Posterior vena cava (tissue), 2 donors: ENCODE data around the gene AAMDC. TPM values are rescaled to one million over a fixed set of nuclear protein-coding genes. Genes with fewer than 3 reads are reported as not detected.

Source experiments
- DNase-seq: peaks from one replicate; pipeline ENCODE4 v3.0.0-alpha.2; 2020; ENCODE audit warnings: low spot score
- intact Hi-C, 2 donors: fragments of 100-400 bp; cut with DNase I; formaldehyde crosslinking; loops; one replicate each; pipeline versions ENCODE4 v1.14.1 to v1.14.2; 2022 to 2023
- long read RNA-seq, 2 donors: library from polyadenylated mRNA; unstranded; transcript quantifications; one replicate each; pipeline ENCODE4 v2.0.0, GENCODE V29; 2020 to 2021
- total RNA-seq, 2 donors: library from RNA; stranded (reverse); fragmentation: NEBNext Ultra II Directional; extraction: Animal tissue kit (Norgen Biotek cat#: 25700); gene quantifications; one replicate each; pipeline ENCODE4 v1.2.1, GENCODE V29; 2021
- donor health status: DM: yes; HTN: yes; CAD: no.
- donor health status: DM: yes; HTN: yes; CAD: no.

The AAMDC gene
- 10 to 100 TPM; 19.5 to 25.3 TPM for total RNA-seq
- long read RNA-seq, donor 1, partial matches to known transcripts: 0 of 8 reads
- long read RNA-seq, donor 1, other reads (novel, unspliced or antisense): 5 of 8 reads
- long read RNA-seq, donor 2, partial matches to known transcripts: 0 of 13 reads
- long read RNA-seq, donor 2, other reads (novel, unspliced or antisense): 9 of 13 reads

DNA sequence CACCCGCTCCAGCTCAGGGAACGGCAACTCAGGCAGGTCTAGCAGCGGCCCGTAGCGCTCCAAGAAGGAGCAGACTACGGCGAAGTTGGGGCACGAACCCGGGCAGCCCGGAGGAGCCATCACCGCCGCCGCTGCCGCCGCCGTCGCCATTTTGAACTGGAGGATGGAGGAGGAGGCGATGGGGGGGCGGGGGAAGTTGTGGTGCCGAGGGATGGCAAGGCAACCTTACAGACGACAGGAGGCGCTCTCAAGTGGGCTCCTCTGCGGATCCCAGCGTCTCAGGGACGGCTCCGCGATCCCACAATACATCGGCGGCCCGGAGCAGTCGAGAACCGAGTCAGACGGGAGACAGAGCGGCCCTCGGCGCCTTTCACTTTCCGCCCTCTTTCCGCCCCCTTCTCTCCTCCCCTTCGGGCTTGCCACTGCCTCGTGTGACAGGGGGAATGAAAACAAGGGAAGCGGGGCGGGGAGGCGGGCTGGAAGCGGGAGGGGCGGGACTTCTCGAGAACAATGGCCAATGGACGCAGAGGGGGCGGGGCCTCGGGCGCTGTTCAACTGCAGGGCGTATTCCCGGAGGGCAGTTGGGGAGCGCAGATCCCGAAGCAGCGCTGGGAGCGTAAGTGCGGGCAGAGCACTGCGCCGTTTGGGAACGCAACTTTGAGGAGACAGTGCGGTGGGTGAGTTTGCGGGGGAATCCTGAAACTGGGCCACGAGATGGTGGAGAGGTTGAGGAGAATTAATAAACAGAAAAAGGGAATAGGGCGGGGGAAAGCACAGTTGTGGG, at the start of gene AAMDC, which contains the start of gene RSF1:
AAMDC (plus strand) TSS at position 580 of the 784 bp plus-strand sequence. CDS start 21,353 bp downstream, outside the sequence.
RSF1 (minus strand) TSS at position 158 of the 784 bp plus-strand sequence; CDS start at position 150, 8 bp downstream.
- intact Hi-C loops: no loop called here
- peak; percentile 100 for DNase-seq

DNA sequence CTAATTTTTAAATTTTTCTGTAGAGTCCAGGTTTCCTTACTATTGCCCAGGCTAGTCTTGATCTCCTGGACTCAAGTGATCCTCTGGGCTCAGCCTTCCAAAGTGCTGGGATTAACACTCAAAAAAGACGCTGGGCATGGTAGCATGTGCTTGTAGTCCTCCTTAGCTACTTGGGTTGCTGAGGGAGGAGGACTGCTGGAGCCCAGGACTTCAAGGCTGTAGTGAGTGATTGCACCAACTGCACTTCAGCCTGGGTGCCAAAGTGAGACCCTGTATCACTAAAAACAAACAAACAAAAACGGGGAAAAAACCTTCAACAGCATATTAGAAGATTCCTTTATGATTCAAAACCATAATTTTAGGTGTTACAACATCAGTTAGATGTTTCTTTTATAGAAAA, 45.0 kb upstream of the AAMDC start:
- DNase-seq: no peak
- intact Hi-C loops: no loop called here

DNA sequence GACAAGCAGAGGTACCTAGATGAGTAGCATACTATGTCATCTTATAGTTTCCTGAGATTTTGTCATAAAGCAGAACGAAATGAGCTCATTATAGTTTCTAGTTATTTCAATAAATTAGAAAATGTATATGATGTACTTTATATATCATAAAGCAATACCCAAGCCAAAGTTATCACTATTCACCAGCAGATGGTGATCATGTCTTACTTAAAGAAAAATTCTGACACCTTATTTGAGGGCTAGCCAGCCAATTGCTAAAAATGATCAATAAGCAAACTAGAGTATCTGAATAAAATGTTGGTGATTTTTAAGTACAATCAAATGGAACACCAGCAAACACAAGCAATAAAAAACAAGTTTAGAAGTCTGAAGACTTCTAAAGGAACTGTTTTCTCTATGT, 44.5 kb upstream of the AAMDC start:
- no peak for DNase-seq
- intact Hi-C loops: no loop called here

DNA sequence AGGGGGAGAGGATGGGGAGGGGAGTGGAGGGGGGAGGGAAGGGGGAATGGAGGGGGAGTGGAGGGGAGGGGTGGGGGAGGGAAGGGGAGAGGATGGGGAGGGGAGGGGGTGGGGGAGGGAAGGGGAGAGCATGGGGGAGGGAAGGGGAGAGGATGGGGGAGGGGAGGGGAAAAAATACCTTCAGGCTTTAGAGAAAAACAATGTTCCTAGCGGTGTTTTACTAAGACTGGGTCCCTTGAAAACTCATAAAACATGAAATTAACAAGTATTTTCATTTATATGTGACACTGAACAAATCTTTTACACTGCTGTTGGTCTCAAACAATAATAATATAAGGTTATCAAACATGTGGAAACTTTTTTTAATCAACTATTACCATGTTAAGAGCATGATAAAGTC, 42.8 kb upstream of the AAMDC start:
- no peak for DNase-seq
- intact Hi-C loops: no loop called here

DNA sequence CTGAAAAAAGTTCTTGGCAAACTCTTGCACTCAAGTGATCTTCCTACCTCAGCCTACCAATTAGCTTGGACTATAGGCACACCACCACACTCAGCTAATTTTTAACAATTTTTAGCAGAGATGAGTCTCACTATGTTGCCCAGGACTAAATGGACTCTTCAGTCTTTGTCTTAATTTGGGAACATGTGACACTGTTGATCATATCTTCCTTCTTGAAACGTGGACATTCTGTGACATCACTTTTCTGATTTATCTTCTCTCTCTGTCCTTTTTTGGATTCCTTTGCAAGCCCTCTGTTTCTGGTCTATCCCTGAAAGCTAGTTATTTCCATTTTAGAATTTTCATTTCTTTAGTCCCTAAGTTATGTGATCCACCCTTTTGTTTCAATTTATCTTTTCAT, 42.4 kb upstream of the AAMDC start:
- intact Hi-C loops: no loop called here
- DNase-seq: no peak

DNA sequence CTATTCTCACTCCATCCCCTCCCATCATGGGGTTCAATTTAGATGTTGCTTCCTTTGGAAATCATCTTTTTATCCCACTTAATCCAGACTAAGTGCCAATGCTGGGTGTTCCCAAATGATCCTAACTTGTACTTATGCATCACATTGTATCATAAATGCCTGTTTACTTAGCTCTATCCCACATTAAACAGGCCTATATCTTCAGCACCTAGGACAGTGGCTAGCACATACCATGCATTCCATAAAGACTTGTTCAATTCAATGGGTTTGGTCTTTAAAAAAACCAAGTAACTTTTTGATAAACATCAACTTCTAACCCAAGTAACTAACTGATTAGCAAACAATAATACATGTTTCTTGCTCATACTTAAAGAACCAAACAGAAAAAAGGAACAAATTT, 41.0 kb upstream of the AAMDC start:
- no peak for DNase-seq
- intact Hi-C loops: no loop called here

DNA sequence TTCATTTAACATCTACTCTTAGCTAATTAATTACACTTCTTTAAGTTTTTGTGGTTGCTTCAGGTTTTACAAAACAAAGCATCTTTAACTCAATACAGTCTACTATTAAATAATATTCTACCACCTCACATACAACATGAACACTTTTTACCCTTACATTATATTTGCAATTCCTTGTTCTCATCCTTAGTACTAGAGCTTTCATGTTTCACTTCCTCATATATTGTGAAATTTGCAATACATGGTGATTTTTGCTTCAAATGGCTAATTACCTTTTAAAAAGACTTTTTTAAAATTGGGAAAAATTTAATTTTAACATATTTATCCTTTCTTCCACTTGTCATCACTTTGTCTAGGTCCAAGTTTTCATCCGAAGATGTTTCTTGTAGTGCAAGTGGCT, 37.9 kb upstream of the AAMDC start:
- intact Hi-C loops: no loop called here
- no peak for DNase-seq

DNA sequence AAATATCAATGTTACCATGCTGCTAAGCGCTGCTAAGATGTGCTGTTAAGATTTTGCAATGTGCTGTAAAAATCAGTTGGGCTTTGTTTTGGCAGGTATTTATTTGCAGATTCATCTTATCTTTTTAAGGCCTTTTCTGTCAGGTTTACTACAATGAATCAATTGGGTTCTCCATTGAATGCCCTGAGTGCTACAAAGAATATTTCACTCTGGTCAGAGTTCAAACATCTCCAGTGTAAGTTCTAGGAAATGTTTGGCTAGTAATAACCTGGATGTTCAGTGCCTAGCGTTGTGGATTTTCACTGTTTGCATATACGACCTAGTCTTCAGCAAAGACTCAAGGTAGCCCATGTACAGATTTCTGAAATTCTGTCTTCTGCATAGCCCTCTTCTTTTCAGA, 36.4 kb upstream of the AAMDC start:
- intact Hi-C loops: no loop called here
- no peak for DNase-seq

DNA sequence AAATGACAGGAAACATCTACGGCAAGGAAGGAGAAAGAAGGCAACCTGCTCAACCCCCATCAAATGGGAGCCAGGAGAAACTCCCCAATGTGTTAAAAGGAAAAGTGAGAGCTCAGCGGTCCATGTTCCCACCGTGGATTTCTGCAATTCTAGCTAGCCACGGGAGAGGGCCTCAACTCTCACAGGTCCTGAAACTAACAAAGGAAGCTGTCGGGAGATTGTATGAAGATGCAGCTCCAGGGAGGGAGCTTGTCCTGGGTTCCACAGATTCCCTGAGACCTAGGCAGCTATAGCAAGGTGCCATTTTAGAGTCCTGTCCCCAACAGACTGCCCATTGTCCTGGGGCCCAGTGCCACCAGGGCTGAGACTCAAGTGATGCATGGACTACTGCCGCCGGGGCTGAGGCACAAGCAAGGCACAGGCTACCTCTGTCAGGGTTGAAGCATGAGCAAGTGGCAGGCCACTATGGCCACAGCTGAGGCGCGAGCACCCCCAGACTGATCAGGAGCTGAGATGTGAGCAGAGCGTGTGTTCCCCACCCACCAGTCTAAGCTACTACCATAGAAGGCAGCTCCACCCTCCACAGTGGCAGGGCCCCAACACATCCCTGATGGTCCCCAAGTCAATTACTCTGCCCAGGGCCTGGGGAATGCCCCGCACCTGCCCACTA, 31.7 kb upstream of the AAMDC start:
- no peak for DNase-seq
- intact Hi-C loops: no loop called here

DNA sequence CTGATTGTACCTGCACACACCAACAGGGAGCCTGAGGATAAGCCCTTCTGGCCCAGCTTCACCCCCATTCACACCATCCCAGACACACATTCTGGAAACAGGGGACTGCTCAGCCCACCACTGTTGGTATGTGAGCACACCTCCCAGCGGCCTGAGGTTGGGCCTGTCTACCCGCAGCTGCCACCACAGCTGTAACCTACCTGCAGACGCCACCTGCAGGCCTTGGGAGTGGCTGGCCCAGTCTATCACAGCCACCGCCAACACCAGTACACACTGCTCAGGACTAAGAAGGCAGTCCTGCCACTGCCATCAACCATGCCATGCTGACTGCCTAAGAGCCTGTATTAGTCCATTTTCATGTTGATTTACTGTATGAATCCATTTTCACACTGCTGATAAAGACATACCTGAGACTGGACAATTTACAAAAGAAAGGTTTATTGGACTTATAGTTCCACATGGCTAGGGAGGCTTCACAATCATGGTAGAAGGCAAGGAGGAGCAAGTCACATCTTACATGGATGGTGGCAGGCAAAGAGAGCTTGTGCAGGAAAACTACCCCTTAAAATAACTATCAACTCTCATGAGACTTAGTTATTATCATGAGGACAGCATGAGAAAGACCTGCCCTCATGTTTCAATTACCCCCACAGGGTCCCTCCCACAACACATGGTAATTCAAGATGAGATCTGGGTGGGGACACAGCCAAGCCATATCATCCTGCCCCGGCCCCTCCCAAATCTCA, 31.0 kb upstream of the AAMDC start:
- no peak for DNase-seq

DNA sequence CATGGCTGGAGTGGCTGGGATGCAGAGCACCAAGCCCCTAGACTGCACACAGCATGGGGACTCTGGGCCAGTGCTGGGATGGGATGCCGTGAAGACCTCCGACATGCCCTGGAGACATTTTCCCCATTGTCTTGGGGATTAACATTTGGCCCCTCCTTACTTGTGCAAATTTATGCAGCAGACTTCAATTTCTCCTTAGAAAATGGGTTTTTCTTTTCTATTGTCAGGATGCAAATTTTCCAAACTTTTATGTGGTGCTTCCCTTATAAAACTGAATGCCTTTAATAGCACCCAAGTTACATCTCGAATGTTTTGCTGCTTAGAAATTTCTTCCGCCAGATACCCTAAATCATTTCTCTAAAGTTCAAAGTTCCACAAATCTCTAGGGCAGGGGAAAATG, 29.6 kb upstream of the AAMDC start:
- intact Hi-C loops: no loop called here
- DNase-seq: no peak

More for the DNA sequence above, 31.0 kb upstream of the AAMDC start:
- intact Hi-C loops: no loop called here

DNA sequence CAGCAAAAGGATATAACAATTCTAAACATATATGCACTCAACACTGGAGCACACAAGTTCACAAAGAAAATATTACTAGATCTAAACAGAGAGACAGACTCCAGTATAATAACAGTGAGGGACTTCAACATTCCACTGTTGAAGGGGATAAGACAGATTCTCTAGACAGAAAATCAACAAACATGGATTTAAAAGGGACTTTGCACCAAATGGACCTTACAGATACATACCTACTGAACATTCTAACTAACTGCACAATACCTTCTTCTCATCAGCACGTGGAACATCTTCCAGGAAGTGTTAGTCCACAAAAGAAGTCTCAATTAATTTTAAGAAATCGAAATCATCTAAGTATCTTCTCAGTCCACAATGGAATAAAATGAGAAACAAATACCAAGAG, 27.0 kb upstream of the AAMDC start:
- DNase-seq: no peak
- intact Hi-C loops: no loop called here

DNA sequence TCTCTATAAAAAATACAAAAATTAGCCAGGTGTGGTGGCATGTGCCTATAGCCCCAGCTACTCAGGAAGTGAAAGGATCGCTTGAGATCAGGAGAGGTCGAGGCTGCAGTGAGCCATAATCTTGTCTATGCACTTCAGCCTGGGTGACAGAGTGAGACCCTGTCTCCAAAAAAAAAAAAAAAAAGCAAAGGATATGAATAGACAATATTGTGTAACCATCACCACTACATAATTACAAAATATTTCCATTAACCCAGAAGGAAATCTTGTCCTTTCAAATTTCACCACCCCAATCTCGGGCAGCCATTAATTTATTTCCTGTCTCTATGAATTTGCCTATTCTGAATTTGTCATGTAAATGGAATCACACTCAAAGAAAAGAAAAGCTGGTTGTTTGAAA, 21.6 kb upstream of the AAMDC start:
- intact Hi-C loops: no loop called here
- DNase-seq: no peak

DNA sequence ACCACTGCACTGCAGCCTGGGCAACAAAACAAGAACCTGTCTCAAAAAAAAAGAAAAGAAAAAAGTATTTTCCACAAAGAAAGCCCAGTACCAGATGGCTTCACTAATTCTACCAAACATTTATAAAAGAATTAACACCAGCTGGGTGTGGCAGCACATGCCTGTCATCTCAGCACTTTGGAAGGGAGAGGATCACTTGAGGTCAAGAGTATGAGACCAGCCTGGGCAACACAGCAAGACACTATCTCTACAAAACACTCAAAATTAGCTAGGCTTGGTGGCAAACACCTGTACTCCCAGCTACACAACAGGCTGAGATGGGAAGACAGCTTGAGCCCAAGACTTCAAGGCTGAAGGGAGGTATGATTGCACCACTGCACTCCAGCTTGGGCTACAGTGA, 20.5 kb upstream of the AAMDC start:
- no peak for DNase-seq
- intact Hi-C loops: no loop called here

DNA sequence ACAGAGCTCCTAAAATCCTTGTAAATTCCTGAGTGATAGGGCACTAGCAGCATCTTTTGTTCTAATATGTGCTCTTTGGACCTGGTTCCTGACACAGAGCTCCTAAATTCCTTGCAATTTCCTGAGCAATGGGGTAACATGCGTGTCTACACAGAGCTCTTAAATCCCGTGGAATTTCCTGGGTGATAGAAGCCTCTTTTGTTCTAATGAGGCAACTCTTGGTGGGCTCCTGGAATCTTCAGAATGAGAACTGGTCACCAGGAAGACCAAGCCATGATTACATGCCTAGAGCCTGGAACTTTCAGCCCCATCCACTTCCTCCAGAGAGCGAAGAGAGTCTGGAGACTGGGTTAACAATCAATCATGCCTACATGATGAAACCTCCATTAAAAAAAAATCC, 19.5 kb upstream of the AAMDC start:
- DNase-seq: no peak
- intact Hi-C loops: no loop called here

DNA sequence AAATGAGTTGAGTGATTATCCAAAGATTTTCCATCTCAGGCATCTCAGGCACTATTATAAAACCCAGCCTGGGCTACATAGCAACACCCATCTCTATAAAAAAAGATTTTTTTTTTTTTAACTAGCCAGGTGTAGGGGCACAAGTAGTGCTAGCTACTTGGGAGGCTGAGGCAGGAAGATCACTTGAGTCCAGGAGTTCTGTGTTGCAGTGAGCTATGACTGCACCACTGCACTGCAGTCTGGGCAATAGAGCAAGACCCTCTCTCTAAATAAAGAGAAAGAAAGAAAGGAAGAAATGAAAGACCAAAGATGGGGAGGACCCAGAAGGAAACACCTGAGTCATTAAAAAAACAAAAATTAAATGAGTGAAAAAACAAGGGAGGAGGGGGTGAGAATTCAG, 14.5 kb upstream of the AAMDC start:
- no peak for DNase-seq
- intact Hi-C loops: no loop called here

DNA sequence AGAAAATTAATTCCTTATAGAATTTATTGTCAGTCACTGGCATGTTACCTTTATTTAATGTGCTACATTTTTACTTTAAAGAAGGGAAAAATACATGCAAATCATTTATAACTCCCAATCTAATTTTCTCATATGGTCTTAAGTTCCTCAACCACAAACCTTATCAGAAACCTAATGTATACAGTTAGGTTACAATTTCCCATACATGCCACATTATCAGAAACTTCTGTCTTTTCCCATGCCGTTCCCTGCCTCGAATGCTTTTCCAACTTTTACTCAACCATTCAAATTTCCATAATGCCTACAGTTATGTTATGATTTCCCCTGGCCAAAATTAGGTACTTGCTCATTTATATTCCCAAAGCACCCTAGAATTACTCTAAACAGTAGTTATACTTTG, 14.0 kb upstream of the AAMDC start:
- DNase-seq: no peak
- intact Hi-C loops: no loop called here

DNA sequence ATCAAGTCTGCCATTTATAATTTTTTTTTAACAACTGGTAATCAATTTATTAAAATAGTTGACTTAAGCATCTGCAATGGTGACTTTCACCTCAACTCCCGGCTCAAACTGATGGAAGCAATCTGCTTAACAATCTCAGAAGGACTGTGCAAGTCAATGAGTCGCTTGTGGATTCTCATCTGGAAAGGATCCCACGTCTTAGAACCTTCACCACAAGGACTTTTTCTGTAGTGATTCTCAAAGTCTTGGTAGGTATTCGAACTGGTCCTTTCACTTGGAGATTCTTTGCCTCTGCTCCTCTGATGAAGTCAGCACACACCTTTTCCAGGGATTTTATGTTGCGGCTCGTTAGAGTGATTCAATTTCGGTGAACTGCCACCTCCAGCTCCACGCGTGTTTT, 7.7 kb upstream of the AAMDC start:
- intact Hi-C loops: no loop called here
- no peak for DNase-seq

DNA sequence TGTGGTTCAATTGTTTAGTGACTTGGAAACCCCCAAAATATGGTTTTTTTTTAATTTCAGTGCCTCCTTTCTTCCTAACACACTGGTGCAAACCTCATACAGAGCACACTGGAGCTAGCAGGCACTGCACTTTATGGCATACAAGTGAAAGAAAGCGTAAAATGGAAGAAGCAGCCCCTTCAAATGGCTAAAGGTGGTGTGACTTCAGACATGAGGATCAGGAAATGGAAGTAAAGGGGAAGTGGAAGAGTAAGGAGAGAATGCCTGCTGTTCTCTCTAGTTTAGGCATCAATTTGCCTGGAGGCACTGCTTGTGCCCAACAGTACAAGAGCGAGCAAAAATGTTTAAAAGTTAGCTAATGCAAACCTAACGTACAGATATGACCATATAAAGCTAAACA, 6.1 kb upstream of the AAMDC start:
- intact Hi-C loops: no loop called here
- no peak for DNase-seq

DNA sequence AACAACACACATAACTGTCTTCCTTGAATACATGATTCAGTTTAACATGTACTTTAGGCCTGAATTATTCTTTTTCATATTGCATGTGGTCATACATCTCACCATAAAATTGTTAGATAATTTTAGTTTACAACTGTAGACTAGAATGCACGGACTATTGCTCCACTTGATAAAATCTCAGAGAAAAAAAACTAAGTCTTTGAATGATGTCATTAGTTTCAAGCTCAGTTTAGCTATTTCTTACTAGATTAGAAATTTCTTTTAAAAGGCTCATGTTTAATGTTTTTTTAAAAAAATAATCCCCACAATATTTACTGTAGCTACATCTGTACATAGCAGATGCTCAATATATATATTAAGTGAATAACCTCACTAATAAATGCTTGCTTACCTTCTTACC, 5.5 kb upstream of the AAMDC start:
- no peak for DNase-seq
- intact Hi-C loops: no loop called here
